GM18861 (cell line): ENCODE measurements around the gene STPG1.
A peak's percentile ranks its signal among the peaks of the same experiment; 100 is the strongest.

Experiments
- ATAC-seq: cut with Tn5 transposase; IDR thresholded peaks from one replicate; pipeline ENCODE4 v1.9.1; 2021; ENCODE audit not compliant: unreplicated experiment

Gene STPG1

DNA sequence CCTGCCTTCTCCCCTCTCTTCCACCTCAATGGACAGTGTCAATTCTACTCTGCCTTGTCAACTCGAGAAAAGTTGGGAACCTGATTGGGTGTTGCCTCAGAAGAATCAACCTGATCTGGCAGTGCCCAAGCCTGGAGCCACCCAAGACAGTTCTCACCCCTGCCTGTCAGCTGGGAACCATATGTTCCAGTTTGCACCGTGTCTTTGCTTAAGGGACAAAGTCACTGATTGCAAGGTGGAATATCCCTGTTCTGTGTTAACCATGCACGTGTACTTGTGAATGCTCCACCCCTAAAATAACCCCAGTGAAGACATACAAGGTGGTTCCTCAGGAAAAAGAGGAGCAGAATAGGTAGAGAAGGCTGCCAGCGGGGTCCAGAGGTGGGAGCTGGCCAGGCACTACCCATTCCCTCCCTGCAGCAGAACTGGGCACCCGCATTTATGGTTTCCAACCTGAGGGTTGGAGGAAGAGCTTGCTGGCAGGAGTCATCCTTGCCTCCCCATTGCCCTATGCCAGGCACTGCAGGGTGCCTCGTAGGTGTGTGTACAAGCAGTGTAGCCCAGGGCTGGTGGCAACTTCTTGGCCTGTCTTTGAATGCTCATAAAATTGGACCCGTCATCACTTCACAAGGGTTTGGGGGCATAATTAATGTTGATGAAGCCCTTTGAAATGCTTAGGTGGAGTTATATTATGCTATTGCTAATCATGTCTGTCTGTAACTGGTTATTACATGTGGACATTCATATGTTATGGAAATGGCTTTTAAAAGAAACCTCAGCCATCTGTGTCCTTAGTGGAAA, 13.4 kb upstream of the STPG1 start:
- ATAC-seq: no peak

DNA sequence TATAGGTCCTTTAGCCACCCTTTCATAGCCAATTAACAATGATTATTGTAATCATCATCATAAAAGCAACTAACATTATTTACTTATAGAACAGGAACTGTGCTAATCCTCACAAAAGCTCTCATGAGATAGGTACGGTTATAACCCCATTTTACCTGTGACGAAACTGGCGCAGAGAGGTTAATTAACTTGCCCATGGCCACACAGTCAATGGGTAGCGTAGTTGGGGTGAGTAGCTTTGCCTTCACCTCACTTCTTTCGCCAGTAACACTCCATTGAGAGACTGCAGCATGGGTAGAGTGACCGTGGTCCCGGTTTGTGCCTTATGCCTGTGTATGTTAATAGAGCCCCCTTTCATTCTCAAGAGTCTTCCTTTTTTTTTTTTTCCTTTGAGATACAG, 12.3 kb upstream of the STPG1 start:
- ATAC-seq: no peak

DNA sequence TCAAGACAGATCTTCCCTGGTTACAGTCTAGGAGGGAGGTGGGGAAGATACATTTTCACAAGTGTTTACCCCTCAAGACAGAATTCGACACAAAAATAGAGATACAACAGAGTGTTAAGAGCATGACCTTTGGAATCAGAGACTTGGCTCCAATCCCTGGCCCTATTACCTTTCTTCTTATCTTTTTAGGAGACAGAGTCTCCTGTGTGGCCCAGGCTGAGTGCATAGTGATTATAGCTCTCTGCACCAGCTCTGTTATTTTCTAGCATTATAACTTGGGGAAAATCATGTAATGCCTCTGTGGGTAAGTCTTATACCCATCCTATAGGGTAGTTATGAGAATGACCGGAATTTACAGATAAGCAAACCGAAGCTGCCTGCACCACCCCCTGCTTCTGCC, 11.9 kb upstream of the STPG1 start:
- no peak for ATAC-seq

DNA sequence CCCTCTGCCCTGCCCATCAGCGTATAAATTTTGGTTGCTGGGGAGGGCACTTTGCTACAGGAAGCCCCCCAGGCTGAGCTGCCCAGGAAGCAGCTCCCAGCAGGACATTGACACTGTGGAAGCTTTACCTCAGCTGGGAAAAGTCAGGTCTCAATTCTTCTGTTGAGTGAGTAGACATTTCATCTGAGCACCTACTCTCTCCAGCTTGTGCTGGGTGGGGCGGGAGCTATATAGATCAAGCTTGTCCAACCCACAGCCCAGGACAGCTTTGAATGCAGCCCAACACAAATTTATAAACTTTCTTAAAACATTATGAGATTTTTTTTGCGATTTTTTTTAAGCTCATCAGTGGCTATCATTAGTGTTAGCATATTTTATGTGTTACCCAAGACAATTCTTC, 11.4 kb upstream of the STPG1 start:
- no peak for ATAC-seq

- ATAC-seq: no peak
Observed at GRCh38 chr1:24424207-24424606, 10.6 kb upstream of the STPG1 start.

DNA sequence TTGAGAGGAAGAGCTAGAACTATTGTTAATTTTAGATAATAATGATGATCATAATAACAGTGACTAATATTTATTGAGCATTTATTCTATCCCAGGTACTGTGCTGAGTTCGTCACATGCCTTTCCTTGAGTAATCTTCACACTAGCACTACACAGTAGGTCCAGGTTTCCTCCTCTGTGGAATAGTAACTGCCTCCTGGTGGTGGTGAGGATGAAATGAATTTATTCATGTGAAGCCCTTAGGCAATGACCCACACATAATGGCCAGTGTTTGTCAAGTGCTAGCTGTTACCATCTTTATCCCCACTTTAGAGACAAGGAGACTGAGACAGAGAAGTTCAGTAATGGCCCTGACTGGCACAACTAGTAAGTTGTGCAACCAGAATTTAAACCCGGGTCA, 7.9 kb upstream of the STPG1 start:
- no peak for ATAC-seq

DNA sequence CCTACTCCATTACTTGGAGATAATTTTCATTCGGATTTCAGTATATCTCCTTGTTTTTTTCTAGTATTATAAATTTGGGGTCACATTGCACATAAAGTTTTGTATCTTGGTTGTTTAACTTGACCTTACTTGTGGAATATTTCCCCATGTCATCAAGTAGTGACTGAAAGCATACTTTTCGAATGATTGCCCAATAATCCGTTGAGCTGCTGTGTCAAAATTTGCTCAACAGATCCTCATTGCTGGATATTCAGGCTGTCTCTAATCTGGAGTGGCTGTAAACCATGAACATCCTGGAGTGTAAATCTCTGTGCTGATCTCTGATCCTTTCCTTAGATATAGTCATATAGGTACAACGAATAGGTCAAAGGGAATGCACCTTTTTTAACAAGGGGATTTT, 7.0 kb upstream of the STPG1 start:
- no peak for ATAC-seq

DNA sequence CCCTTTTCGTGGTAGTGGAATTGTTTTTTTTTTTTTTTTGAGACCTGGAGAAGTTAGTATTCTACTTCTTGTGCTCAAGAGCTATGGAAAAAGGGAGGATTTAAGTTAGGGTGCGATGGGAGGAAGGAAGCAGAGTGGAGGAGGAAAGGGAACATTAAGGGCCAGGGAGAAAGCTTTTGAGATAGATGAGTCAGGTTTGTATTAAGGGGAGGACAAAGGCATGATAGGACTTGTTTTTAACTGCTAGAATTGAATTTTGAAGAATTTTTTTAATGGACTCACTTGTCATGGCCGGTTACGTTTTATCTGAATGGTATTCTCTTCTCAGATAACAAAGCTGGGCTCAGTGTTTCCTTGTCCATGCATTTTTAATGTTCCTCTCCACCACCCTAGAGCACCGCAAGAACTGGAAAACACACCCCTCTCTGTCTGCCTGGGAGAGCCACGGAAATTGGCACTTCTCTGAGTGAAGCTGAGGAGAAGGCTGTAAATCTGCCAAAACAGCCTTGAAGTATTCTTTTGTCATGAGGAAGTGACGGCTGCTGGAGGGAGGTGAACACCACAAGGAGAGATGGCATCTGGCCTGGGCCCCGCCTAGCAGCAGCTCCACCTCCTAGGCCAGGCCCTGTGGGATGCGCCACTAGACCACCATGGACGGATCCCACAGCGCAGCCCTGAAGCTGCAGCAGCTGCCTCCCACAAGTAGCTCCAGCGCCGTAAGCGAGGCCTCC, 5.5 kb upstream of the STPG1 start:
- ATAC-seq: no peak

- no peak for ATAC-seq
Observed at GRCh38 chr1:24417681-24418080, 4.1 kb upstream of the STPG1 start.

DNA sequence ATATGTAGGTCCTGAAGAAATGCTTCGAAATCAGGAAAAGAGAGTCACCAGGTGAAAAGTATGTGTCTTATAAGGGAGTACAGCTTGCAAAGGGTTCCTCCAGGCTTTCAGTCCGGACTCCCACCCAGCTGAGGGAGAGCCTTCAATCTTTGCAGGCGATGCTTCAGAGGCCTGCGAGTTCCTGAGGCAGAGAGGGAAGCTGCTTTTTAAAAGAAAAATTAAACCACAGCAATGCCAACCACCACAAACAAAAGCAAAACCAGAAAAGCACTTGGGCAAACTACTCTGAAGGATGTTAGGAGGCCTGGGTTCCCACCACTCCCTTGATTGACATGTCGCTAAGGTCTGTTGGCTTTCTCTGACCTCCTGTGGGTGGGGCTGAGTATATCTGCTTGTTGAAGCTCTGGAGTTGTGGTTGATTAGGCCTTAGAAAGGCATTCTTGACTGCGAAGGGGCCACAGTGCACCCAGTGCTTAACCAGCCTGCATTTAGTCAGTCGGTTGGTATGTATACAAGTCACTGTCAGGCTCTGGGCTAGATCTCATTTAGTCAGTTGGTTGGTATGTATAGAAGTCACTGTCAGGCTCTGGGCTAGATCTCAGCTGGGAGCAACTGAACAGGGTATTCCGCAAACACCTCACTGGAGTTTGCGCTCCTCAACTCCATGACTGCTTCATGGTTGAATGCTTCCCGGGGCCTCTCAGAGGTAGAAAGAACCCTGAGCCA, 3.2 kb upstream of the STPG1 start:
- ATAC-seq: no peak

DNA sequence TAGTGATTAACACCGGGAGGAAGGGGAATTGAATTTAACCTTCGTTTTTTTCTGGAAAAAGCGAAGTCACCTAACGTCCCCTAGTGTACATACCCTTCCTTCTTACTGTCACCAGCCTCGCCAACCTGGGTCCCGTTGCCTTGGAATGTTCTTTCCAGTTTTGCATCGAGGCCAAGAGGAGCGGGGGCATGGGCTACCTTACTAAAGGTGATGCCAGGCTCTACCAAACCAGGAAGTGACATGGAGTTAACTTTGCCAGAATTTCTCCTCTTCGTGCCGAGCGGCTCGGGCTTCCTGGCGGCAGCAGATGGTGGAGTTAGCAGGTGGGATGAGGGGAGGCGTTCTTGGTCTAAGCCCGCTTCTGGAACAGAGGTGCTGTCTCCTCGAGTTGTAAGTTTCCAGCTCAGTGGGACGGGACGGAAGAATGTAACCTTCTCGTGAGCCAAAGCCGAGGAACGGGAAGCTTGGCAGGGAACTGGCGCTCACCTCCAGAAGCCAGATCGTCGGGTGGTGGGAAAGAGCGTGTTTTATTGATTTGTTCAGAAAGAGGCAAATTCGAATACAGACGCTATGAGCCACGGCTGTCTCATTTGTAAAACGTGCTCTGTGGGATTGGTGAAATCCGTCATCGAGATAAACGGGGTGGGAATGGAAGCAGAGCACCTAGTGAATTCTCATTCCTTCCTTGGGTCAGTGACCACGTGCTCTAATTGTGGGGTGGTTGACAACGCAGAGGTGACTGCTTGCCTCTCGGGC, 2.5 kb upstream of the STPG1 start:
- no peak for ATAC-seq

GRCh38 chr1:24415334-24415909, 1.8 kb upstream of the STPG1 start, which contains the start of gene NIPAL3:
Gene NIPAL3 (plus strand): TSS chr1:24415802. CDS start chr1:24419548, 3,746 bp downstream.
- peak; percentile 93 for ATAC-seq

GRCh38 chr1:24414775-24415333, 1.3 kb upstream of the STPG1 start:
- ATAC-seq: no peak

GRCh38 chr1:24412408-24412807, 1.2 kb downstream of the STPG1 start:
- ATAC-seq: no peak

DNA sequence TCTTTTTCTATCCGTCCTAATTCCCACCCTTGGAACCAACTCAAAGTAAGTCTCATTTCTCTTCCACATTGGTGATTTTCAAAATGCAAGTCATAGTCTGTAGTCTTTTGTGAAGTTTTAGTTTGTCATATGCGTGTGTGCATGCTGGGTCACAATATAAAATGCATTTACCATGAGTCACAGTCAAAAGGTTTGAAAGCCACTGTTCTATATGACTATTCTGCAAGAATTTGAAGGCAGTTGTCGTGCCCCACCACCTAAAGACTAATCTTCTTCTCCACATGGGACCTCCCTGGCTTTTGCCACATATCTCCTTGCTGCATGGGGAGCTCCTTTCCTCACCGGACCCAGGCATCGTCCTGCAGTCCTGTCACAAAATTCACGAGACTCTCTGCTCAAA, 1.6 kb downstream of the STPG1 start:
- ATAC-seq: no peak

GRCh38 chr1:24410750-24411149, 2.8 kb downstream of the STPG1 start:
- ATAC-seq: no peak

- no peak for ATAC-seq
Observed at GRCh38 chr1:24409535-24409934, 4.0 kb downstream of the STPG1 start.

GRCh38 chr1:24406788-24407187, 6.8 kb downstream of the STPG1 start:
- no peak for ATAC-seq

- ATAC-seq: no peak
Observed at GRCh38 chr1:24403806-24404205, 9.8 kb downstream of the STPG1 start.

DNA sequence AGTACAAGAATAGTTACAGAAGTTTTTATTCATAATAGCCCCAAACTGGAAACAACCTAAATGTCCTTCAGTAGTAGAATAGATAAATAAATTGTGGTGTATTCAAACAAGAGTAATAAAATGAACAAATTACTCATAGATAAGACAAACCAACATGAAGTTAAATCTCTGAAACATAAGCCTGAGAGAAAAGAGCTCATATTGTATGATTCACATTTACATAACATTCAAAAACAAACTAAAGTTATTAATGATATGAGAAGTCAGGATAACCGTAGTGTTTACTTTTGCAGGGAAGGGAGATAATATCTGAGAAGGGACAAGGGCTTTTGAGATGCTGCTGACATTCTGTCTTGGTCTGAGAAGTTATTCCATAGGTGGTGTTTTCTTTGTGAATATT, 13.5 kb downstream of the STPG1 start:
- no peak for ATAC-seq
